Measurements from ENCODE around the gene PHF21B.
"Not testable (repeated sequence)": the region's sequence is repeated elsewhere in the genome, so short reads cannot be mapped to it uniquely, and the experiment has no call there.

The PHF21B gene

GRCh38 chr22:45009606-45010531, at the start of gene PHF21B:
Gene PHF21B, minus strand, starts transcription at chr22:45010005. Its CDS starts 456 bp downstream, at chr22:45009549.
- H3K36me3 ChIP-seq (ENCODE audit: control insufficient read depth, low read depth, low read length), result peaks cover 8% of the 10 kb centered on the region
- H3K27ac ChIP-seq (ENCODE audit: low read length), result peak within 1 kb of the TSS; percentile 46
- peaks cover 21% of the 10 kb centered on the region for H3K4me1 ChIP-seq (ENCODE audit: control insufficient read depth, low read depth, low read length)
- H3K27me3 ChIP-seq (ENCODE audit: control insufficient read depth, insufficient read depth, low read length), result no peaks in the 10 kb centered on the region
- H3K9ac ChIP-seq (ENCODE audit: low read length), result peak within 1 kb of the TSS; percentile 83
- no peaks in the 10 kb centered on the region for H3K9me3 ChIP-seq (ENCODE audit: control insufficient read depth, low read depth, low read length)
- peak within 1 kb of the TSS; percentile 82 for H3K4me3 ChIP-seq (ENCODE audit: low read length)

- no peaks in the 10 kb centered on the region for H3K9me3 ChIP-seq (ENCODE audit: control insufficient read depth, low read depth, low read length)
- no peaks in the 10 kb centered on the region for H3K27me3 ChIP-seq (ENCODE audit: control insufficient read depth, insufficient read depth, low read length)
- H3K4me1 ChIP-seq (ENCODE audit: control insufficient read depth, low read depth, low read length), result no peaks in the 10 kb centered on the region
- H3K27ac ChIP-seq (ENCODE audit: low read length), result no peak overlapping the region
- no peak overlapping the region for H3K4me3 ChIP-seq (ENCODE audit: low read length)
- no peak overlapping the region for H3K9ac ChIP-seq (ENCODE audit: low read length)
- no peaks in the 10 kb centered on the region for H3K36me3 ChIP-seq (ENCODE audit: control insufficient read depth, low read depth, low read length)
These were observed 49.5 kb upstream of the PHF21B start for GRCh38 chr22:45059296-45059695.

- Histone ChIP-seq H3K9ac (ENCODE audit: low read length) (no peak overlapping the region), H3K9me3 (ENCODE audit: control insufficient read depth, low read depth, low read length) (no peaks in the 10 kb centered on the region), H3K27me3 (ENCODE audit: control insufficient read depth, insufficient read depth, low read length) (no peaks in the 10 kb centered on the region), H3K36me3 (ENCODE audit: control insufficient read depth, low read depth, low read length) (no peaks in the 10 kb centered on the region), H3K27ac (ENCODE audit: low read length) (no peak overlapping the region), H3K4me1 (ENCODE audit: control insufficient read depth, low read depth, low read length) (peaks cover 7% of the 10 kb centered on the region), H3K4me3 (ENCODE audit: low read length) (no peak overlapping the region)
These were observed 48.8 kb upstream of the PHF21B start for GRCh38 chr22:45058622-45058912.

GRCh38 chr22:45055936-45056335, 46.1 kb upstream of the PHF21B start:
- Histone ChIP-seq H3K9me3 (ENCODE audit: control insufficient read depth, low read depth, low read length) (no peaks in the 10 kb centered on the region), H3K9ac (ENCODE audit: low read length) (no peak overlapping the region), H3K4me3 (ENCODE audit: low read length) (no peak overlapping the region), H3K27ac (ENCODE audit: low read length) (no peak overlapping the region), H3K27me3 (ENCODE audit: control insufficient read depth, insufficient read depth, low read length) (peaks cover 8% of the 10 kb centered on the region), H3K36me3 (ENCODE audit: control insufficient read depth, low read depth, low read length) (no peaks in the 10 kb centered on the region), H3K4me1 (ENCODE audit: control insufficient read depth, low read depth, low read length) (peaks cover 22% of the 10 kb centered on the region)

GRCh38 chr22:45053571-45053970, 43.8 kb upstream of the PHF21B start:
- Histone ChIP-seq H3K4me3 (ENCODE audit: low read length) (peak overlapping the region; percentile 16), H3K27ac (ENCODE audit: low read length) (peak overlapping the region; percentile 45), H3K9me3 (ENCODE audit: control insufficient read depth, low read depth, low read length) (no peaks in the 10 kb centered on the region), H3K9ac (ENCODE audit: low read length) (no peak overlapping the region), H3K27me3 (ENCODE audit: control insufficient read depth, insufficient read depth, low read length) (peaks cover 17% of the 10 kb centered on the region), H3K36me3 (ENCODE audit: control insufficient read depth, low read depth, low read length) (no peaks in the 10 kb centered on the region), H3K4me1 (ENCODE audit: control insufficient read depth, low read depth, low read length) (peaks cover 22% of the 10 kb centered on the region)

- Histone ChIP-seq H3K27ac (ENCODE audit: low read length) (peak overlapping the region; percentile 50), H3K27me3 (ENCODE audit: control insufficient read depth, insufficient read depth, low read length) (peaks cover 17% of the 10 kb centered on the region), H3K4me3 (ENCODE audit: low read length) (no peak overlapping the region), H3K4me1 (ENCODE audit: control insufficient read depth, low read depth, low read length) (peaks cover 22% of the 10 kb centered on the region), H3K9me3 (ENCODE audit: control insufficient read depth, low read depth, low read length) (no peaks in the 10 kb centered on the region), H3K9ac (ENCODE audit: low read length) (no peak overlapping the region), H3K36me3 (ENCODE audit: control insufficient read depth, low read depth, low read length) (no peaks in the 10 kb centered on the region)
These were observed 43.3 kb upstream of the PHF21B start for GRCh38 chr22:45053094-45053493.

GRCh38 chr22:45052665-45053064, 42.9 kb upstream of the PHF21B start:
- not testable (repeated sequence) for H3K9me3 ChIP-seq (ENCODE audit: control insufficient read depth, low read depth, low read length); H3K9ac ChIP-seq (ENCODE audit: low read length); H3K4me3 ChIP-seq (ENCODE audit: low read length); H3K36me3 ChIP-seq (ENCODE audit: control insufficient read depth, low read depth, low read length)
- Histone ChIP-seq H3K27me3 (ENCODE audit: control insufficient read depth, insufficient read depth, low read length) (peaks cover 17% of the 10 kb centered on the region), H3K4me1 (ENCODE audit: control insufficient read depth, low read depth, low read length) (peaks cover 22% of the 10 kb centered on the region), H3K27ac (ENCODE audit: low read length) (peak overlapping the region; percentile 50)

- no peak overlapping the region for H3K9ac ChIP-seq (ENCODE audit: low read length)
- H3K9me3 ChIP-seq (ENCODE audit: control insufficient read depth, low read depth, low read length), result no peaks in the 10 kb centered on the region
- H3K27me3 ChIP-seq (ENCODE audit: control insufficient read depth, insufficient read depth, low read length), result peaks cover 17% of the 10 kb centered on the region
These were observed 42.1 kb upstream of the PHF21B start for GRCh38 chr22:45051946-45052345.

GRCh38 chr22:45051419-45051818, 41.6 kb upstream of the PHF21B start:
- no peaks in the 10 kb centered on the region for H3K9me3 ChIP-seq (ENCODE audit: control insufficient read depth, low read depth, low read length)
- no peak overlapping the region for H3K9ac ChIP-seq (ENCODE audit: low read length)
- H3K27ac ChIP-seq (ENCODE audit: low read length), result no peak overlapping the region
- no peak overlapping the region for H3K4me3 ChIP-seq (ENCODE audit: low read length)
- H3K27me3 ChIP-seq (ENCODE audit: control insufficient read depth, insufficient read depth, low read length), result peaks cover 17% of the 10 kb centered on the region
- H3K36me3 ChIP-seq (ENCODE audit: control insufficient read depth, low read depth, low read length), result no peaks in the 10 kb centered on the region
- H3K4me1 ChIP-seq (ENCODE audit: control insufficient read depth, low read depth, low read length), result peaks cover 22% of the 10 kb centered on the region

More at GRCh38 chr22:45051946-45052345, 42.1 kb upstream of the PHF21B start:
- Histone ChIP-seq H3K36me3 (ENCODE audit: control insufficient read depth, low read depth, low read length) (no peaks in the 10 kb centered on the region), H3K4me3 (ENCODE audit: low read length) (no peak overlapping the region), H3K4me1 (ENCODE audit: control insufficient read depth, low read depth, low read length) (peaks cover 22% of the 10 kb centered on the region), H3K27ac (ENCODE audit: low read length) (no peak overlapping the region)

- Histone ChIP-seq H3K36me3 (ENCODE audit: control insufficient read depth, low read depth, low read length) (no peaks in the 10 kb centered on the region), H3K27ac (ENCODE audit: low read length) (no peak overlapping the region), H3K9ac (ENCODE audit: low read length) (no peak overlapping the region), H3K9me3 (ENCODE audit: control insufficient read depth, low read depth, low read length) (no peaks in the 10 kb centered on the region), H3K4me1 (ENCODE audit: control insufficient read depth, low read depth, low read length) (peaks cover 4% of the 10 kb centered on the region), H3K4me3 (ENCODE audit: low read length) (no peak overlapping the region), H3K27me3 (ENCODE audit: control insufficient read depth, insufficient read depth, low read length) (peaks cover 17% of the 10 kb centered on the region)
These were observed 37.5 kb upstream of the PHF21B start for GRCh38 chr22:45047260-45047659.

- no peak overlapping the region for H3K9ac ChIP-seq (ENCODE audit: low read length)
- no peaks in the 10 kb centered on the region for H3K36me3 ChIP-seq (ENCODE audit: control insufficient read depth, low read depth, low read length)
- H3K27ac ChIP-seq (ENCODE audit: low read length), result no peak overlapping the region
- no peaks in the 10 kb centered on the region for H3K4me1 ChIP-seq (ENCODE audit: control insufficient read depth, low read depth, low read length)
- no peak overlapping the region for H3K4me3 ChIP-seq (ENCODE audit: low read length)
- no peaks in the 10 kb centered on the region for H3K9me3 ChIP-seq (ENCODE audit: control insufficient read depth, low read depth, low read length)
- peaks cover 3% of the 10 kb centered on the region for H3K27me3 ChIP-seq (ENCODE audit: control insufficient read depth, insufficient read depth, low read length)
These were observed 35.4 kb upstream of the PHF21B start for GRCh38 chr22:45045208-45045607.

- Histone ChIP-seq H3K36me3 (ENCODE audit: control insufficient read depth, low read depth, low read length) (no peaks in the 10 kb centered on the region), H3K27ac (ENCODE audit: low read length) (no peak overlapping the region), H3K9ac (ENCODE audit: low read length) (no peak overlapping the region), H3K4me1 (ENCODE audit: control insufficient read depth, low read depth, low read length) (no peaks in the 10 kb centered on the region), H3K4me3 (ENCODE audit: low read length) (no peak overlapping the region), H3K9me3 (ENCODE audit: control insufficient read depth, low read depth, low read length) (no peaks in the 10 kb centered on the region), H3K27me3 (ENCODE audit: control insufficient read depth, insufficient read depth, low read length) (no peaks in the 10 kb centered on the region)
These were observed 32.5 kb upstream of the PHF21B start for GRCh38 chr22:45042263-45042662.
